Endothelial cell (in vitro differentiated cells): ENCODE measurements around the gene CYGB. TPM values are rescaled to one million over a fixed set of nuclear protein-coding genes. Genes with fewer than 3 reads are reported as not detected.

Experiments used
- DNase-seq: peaks from one replicate; pipeline ENCODE4 v3.0.0; 2021; ENCODE audit warnings: low spot score
- H3K27ac Mint-ChIP-seq: one replicate; pipeline ENCODE4 v1.8.0; 2021; ENCODE audit warnings: mixed read lengths, inconsistent platforms; ENCODE audit not compliant: unreplicated experiment
- H3K27me3 Mint-ChIP-seq: one replicate; pipeline ENCODE4 v1.8.0; 2021; ENCODE audit warnings: mild to moderate bottlenecking, moderate library complexity, mixed read lengths, inconsistent platforms; ENCODE audit not compliant: unreplicated experiment
- H3K36me3 Mint-ChIP-seq: one replicate; pipeline ENCODE4 v1.8.0; 2021; ENCODE audit warnings: mild to moderate bottlenecking, low read depth, mixed read lengths, inconsistent platforms; ENCODE audit not compliant: unreplicated experiment
- H3K4me1 Mint-ChIP-seq: one replicate; pipeline ENCODE4 v1.8.0; 2021; ENCODE audit warnings: mild to moderate bottlenecking, mixed read lengths, inconsistent platforms; ENCODE audit not compliant: unreplicated experiment
- H3K4me3 Mint-ChIP-seq: one replicate; pipeline ENCODE4 v1.8.0; 2021; ENCODE audit warnings: mild to moderate bottlenecking, mixed read lengths, inconsistent platforms; ENCODE audit not compliant: unreplicated experiment
- H3K9me3 Mint-ChIP-seq: one replicate; pipeline ENCODE4 v1.8.0; 2021; ENCODE audit warnings: mixed read lengths, inconsistent platforms; ENCODE audit not compliant: unreplicated experiment
- CTCF ChIP-seq: fragments of 200-600 bp; sonication (generic); IDR thresholded peaks from one replicate; pipeline ENCODE4 v1.5.0; 2021; ENCODE audit warnings: antibody characterized with exemption; ENCODE audit not compliant: unreplicated experiment
- total RNA-seq: library from RNA; stranded (reverse); fragmentation: NEBNext Ultra II Directional; extraction: Animal tissue kit (Norgen Biotek cat#: 25700); gene quantifications from one replicate; pipeline ENCODE4 v1.2.1, GENCODE V29; 2021; ENCODE audit not compliant: unreplicated experiment

Gene CYGB
- total RNA-seq, 1 donor from 2014 or later: 0.51 TPM

- no peak for DNase-seq
- no peaks in the 10 kb centered on the region for H3K4me1 Mint-ChIP-seq
- peaks cover 8% of the 10 kb centered on the region for H3K27me3 Mint-ChIP-seq
- no peak overlapping the region for H3K4me3 Mint-ChIP-seq
- no peak for TF ChIP-seq CTCF
- no peaks in the 10 kb centered on the region for H3K9me3 Mint-ChIP-seq
- peaks cover 4% of the 10 kb centered on the region for H3K36me3 Mint-ChIP-seq
- no peak overlapping the region for H3K27ac Mint-ChIP-seq
Observed at GRCh38 chr17:76577876-76578275, 40.4 kb upstream of the CYGB start.

- no peak overlapping the region for H3K27ac Mint-ChIP-seq
- no peak for DNase-seq
- peaks cover 14% of the 10 kb centered on the region for H3K27me3 Mint-ChIP-seq
- peaks cover 4% of the 10 kb centered on the region for H3K36me3 Mint-ChIP-seq
- TF ChIP-seq CTCF: no peak
- H3K9me3 Mint-ChIP-seq: no peaks in the 10 kb centered on the region
- H3K4me3 Mint-ChIP-seq: no peak overlapping the region
- no peaks in the 10 kb centered on the region for H3K4me1 Mint-ChIP-seq
Observed at GRCh38 chr17:76576189-76576588, 38.7 kb upstream of the CYGB start.

GRCh38 chr17:76575570-76575969, 38.1 kb upstream of the CYGB start:
- no peak for TF ChIP-seq CTCF
- no peak for DNase-seq
- Mint-ChIP-seq H3K27me3 (peaks cover 14% of the 10 kb centered on the region), H3K9me3 (no peaks in the 10 kb centered on the region), H3K4me1 (no peaks in the 10 kb centered on the region), H3K4me3 (no peak overlapping the region), H3K27ac (no peak overlapping the region), H3K36me3 (peaks cover 4% of the 10 kb centered on the region)

GRCh38 chr17:76574166-76574565, 36.7 kb upstream of the CYGB start:
- no peak for DNase-seq
- H3K4me1 Mint-ChIP-seq: no peaks in the 10 kb centered on the region
- H3K4me3 Mint-ChIP-seq: no peak overlapping the region
- H3K36me3 Mint-ChIP-seq: peaks cover 4% of the 10 kb centered on the region
- H3K27me3 Mint-ChIP-seq: peaks cover 14% of the 10 kb centered on the region
- H3K9me3 Mint-ChIP-seq: no peaks in the 10 kb centered on the region
- H3K27ac Mint-ChIP-seq: no peak overlapping the region
- TF ChIP-seq CTCF: no peak

- Mint-ChIP-seq H3K4me3 (no peak overlapping the region), H3K4me1 (peaks cover 4% of the 10 kb centered on the region), H3K9me3 (no peaks in the 10 kb centered on the region), H3K27ac (no peak overlapping the region), H3K36me3 (peaks cover 4% of the 10 kb centered on the region), H3K27me3 (peaks cover 12% of the 10 kb centered on the region)
- no peak for TF ChIP-seq CTCF
- no peak for DNase-seq
Observed at GRCh38 chr17:76573096-76573495, 35.6 kb upstream of the CYGB start.
